Transverse colon (tissue), 4 donors: Measurements from ENCODE around the gene ITGB7. TPM values are rescaled to one million over a fixed set of nuclear protein-coding genes. Genes with fewer than 3 reads are reported as not detected.
A peak's percentile ranks its signal among the peaks of the same experiment; 100 is the strongest.

ENCODE experiments used
- DNase-seq: peaks from one replicate; pipeline ENCODE4 v3.0.0-alpha.2; 2019
- H3K27ac ChIP-seq, 4 donors: fragments of 200-600 bp; sonication (generic); 2 replicates each; pipeline ENCODE4 v1.5.1; 2016 to 2018; ENCODE audit warnings: inconsistent platforms in 4 of 4
- H3K27me3 ChIP-seq: fragments of 200-600 bp; sonication (generic); 2 replicates; pipeline ENCODE4 v1.5.1; 2017; ENCODE audit warnings: inconsistent platforms
- H3K36me3 ChIP-seq, 4 donors: fragments of 200-600 bp; sonication (generic); 2 replicates each; pipeline ENCODE4 v1.5.1; 2017 to 2019; ENCODE audit warnings: inconsistent platforms in 4 of 4
- H3K4me1 ChIP-seq, 4 donors: fragments of 200-600 bp; sonication (generic); 2 replicates each; pipeline ENCODE4 v1.5.1; 2017 to 2020; ENCODE audit warnings: inconsistent platforms in 4 of 4
- H3K4me3 ChIP-seq, 4 donors: fragments of 200-600 bp; sonication (generic); 1 replicate in 1 of 4; 2 replicates in 3 of 4; pipeline versions ENCODE4 v1.5.1 to v1.6.1; 2017 to 2019; ENCODE audit warnings: inconsistent platforms in 4 of 4
- H3K9me3 ChIP-seq, 2 donors: fragments of 200-600 bp; sonication (generic); 2 replicates each; pipeline ENCODE4 v1.5.1; 2017 to 2019; ENCODE audit warnings: inconsistent platforms in 2 of 2
- CTCF ChIP-seq, 5 experiments: fragments of 200-600 bp in 3 of 5; fragments of 450-650 bp in 2 of 5; sonication (generic) in 3 of 5; IDR thresholded peaks; 1 replicate in 2 of 5; 2 replicates in 3 of 5; pipeline ENCODE4 v1.5.1; 2016 to 2017; ENCODE audit warnings: antibody characterized with exemption in 5 of 5, inconsistent platforms in 3 of 5, mild to moderate bottlenecking in 2 of 5, moderate library complexity in 1 of 5
- EP300 ChIP-seq: sonication (generic); formaldehyde crosslinking; IDR thresholded peaks from one replicate; pipeline ENCODE4 v1.6.1; 2017; ENCODE audit warnings: antibody characterized with exemption, low read depth
- POLR2A ChIP-seq: fragments of 450-650 bp; IDR thresholded peaks from one replicate; pipeline ENCODE4 v1.6.1; 2016; ENCODE audit warnings: antibody characterized with exemption, mild to moderate bottlenecking, moderate library complexity
- POLR2AphosphoS5 ChIP-seq, 3 donors: sonication (generic); formaldehyde crosslinking; IDR thresholded peaks; one replicate each; pipeline ENCODE4 v1.6.1; 2016; ENCODE audit warnings: antibody characterized with exemption in 3 of 3
- WGBS, 2 donors: methylation state at CpG; one replicate each; pipeline ENCODE4 v1.1.5; 2018; ENCODE audit warnings: low coverage in 1 of 2; 5-methylcytosine and 5-hydroxymethylcytosine counted together
- in situ Hi-C, 4 donors: fragments of 200-750 bp; cut with MboI; loops; one replicate each; pipeline versions ENCODE4 v1.15.0 to v1.15.1; 2017; ENCODE audit warnings: low sequenced_read_pairs in 3 of 4, low pct_ligation_motif_present in 1 of 4, low pct_unique_long_range_greater_than_20kb in 1 of 4
- intact Hi-C: fragments of 100-400 bp; cut with DNase I; formaldehyde crosslinking; loops from one replicate; pipeline ENCODE4 v1.15.1; 2023; ENCODE audit warnings: low total_unique reads
- total RNA-seq, 4 donors: library from RNA; depleted of rRNA; stranded (reverse); fragments of >200 nt; gene quantifications; one replicate each; pipeline ENCODE4 v1.1.0, GENCODE V29; 2016

The ITGB7 gene
- total RNA-seq, 4 donors from 2014 or later: 0.60 to 8.3 (median 2.9) TPM

- no peaks in the 10 kb centered on the region for H3K9me3 ChIP-seq
- intact Hi-C loops (no loop called here), in situ Hi-C loops (no loop called here)
- no peak for DNase-seq
- H3K36me3 ChIP-seq: no peaks in the 10 kb centered on the region
- WGBS, 2 donors: 91 to 92% methylated on average over 7 to 10 of the region's 10 CpGs
- H3K27me3 ChIP-seq: no peaks in the 10 kb centered on the region
- H3K4me3 ChIP-seq: no peak overlapping the region
- TF ChIP-seq POLR2A (no peak), POLR2AphosphoS5 (IDR thresholded peaks at IDR 0.05) (no peak), CTCF (IDR thresholded peaks at IDR 0.05) (no peak), EP300 (no peak)
- peaks cover 40 to 50% (median 43%) of the 10 kb centered on the region in 4 donors for H3K4me1 ChIP-seq
- H3K27ac ChIP-seq: peak overlapping the region in 1 of 4 donors; percentile 98
Observed at GRCh38 chr12:53225635-53226424, 18.8 kb upstream of the ITGB7 start.

- TF ChIP-seq POLR2AphosphoS5 (IDR thresholded peaks at IDR 0.05) (no peak), CTCF (IDR thresholded peaks at IDR 0.05) (no peak)
- WGBS, 2 donors: 76 to 100% methylated on average over 1 to 10 of the region's 10 CpGs
- H3K27ac ChIP-seq: peak overlapping the region; percentile 98 to 100 (median 99)
- H3K4me3 ChIP-seq: no peak overlapping the region
- in situ Hi-C loops (no loop called here), intact Hi-C loops (no loop called here)
- peaks cover 34 to 42% (median 38%) of the 10 kb centered on the region in 4 donors for H3K4me1 ChIP-seq
- no peaks in the 10 kb centered on the region for H3K36me3 ChIP-seq
- H3K9me3 ChIP-seq: no peaks in the 10 kb centered on the region
- no peaks in the 10 kb centered on the region for H3K27me3 ChIP-seq
- no peak for DNase-seq
Observed at GRCh38 chr12:53224897-53225634, 18.0 kb upstream of the ITGB7 start.

- H3K4me1 ChIP-seq: peaks cover 37 to 45% (median 39%) of the 10 kb centered on the region in 4 donors
- DNase-seq: no peak
- TF ChIP-seq CTCF (IDR thresholded peaks at IDR 0.05): peak in 3 of 5 experiments; percentile 13 to 31 (median 23)
- TF ChIP-seq POLR2AphosphoS5 (IDR thresholded peaks at IDR 0.05): no peak
- H3K4me3 ChIP-seq: no peak overlapping the region
- in situ Hi-C loops (no loop called here), intact Hi-C loops (no loop called here)
- no peaks in the 10 kb centered on the region for H3K9me3 ChIP-seq
- H3K27ac ChIP-seq: peak overlapping the region; percentile 98 to 100 (median 99)
- no peaks in the 10 kb centered on the region for H3K27me3 ChIP-seq
- H3K36me3 ChIP-seq: no peaks in the 10 kb centered on the region
- 40 to 53% methylated on average over 1 to 11 of the region's 11 CpGs for WGBS, 2 donors
Observed at GRCh38 chr12:53224061-53224896, 17.2 kb upstream of the ITGB7 start.
